Glomerular endothelial cell (primary cell): ENCODE results near the gene DIO1. TPM values are rescaled to one million over a fixed set of nuclear protein-coding genes. Genes with fewer than 3 reads are reported as not detected.

Experiments
- total RNA-seq: library from RNA; depleted of rRNA; stranded (reverse); fragments of >200 nt; gene quantifications from 2 replicates; pipeline ENCODE4 v1.2.3, GENCODE V29; 2015

The DIO1 gene
- total RNA-seq, 1 donor from 2014 or later = not detected

Other genes starting within 250 kb of the DIO1 start
- gene GLIS1, start 155.0 kb upstream of the DIO1 start, total RNA-seq = 0.82 and 1.6 TPM in 2 replicates
- gene NDC1, start 55.9 kb upstream of the DIO1 start, total RNA-seq = 10.7 and 15.6 TPM in 2 replicates
- 27.8 and 29.3 TPM in 2 replicates for gene YIPF1, start 4.4 kb upstream of the DIO1 start, total RNA-seq
- 11.0 and 19.1 TPM in 2 replicates for gene IFT25, start 51.5 kb downstream of the DIO1 start, total RNA-seq
- 23.1 and 32.0 TPM in 2 replicates for gene LRRC42, start 52.2 kb downstream of the DIO1 start, total RNA-seq
- gene LDLRAD1, start 124.0 kb downstream of the DIO1 start, total RNA-seq = not detected in 2 replicates
- 185 and 238 TPM in 2 replicates for gene TMEM59, start 159.0 kb downstream of the DIO1 start, total RNA-seq
- gene TCEANC2, start 159.4 kb downstream of the DIO1 start, total RNA-seq = 3.1 and 3.7 TPM in 2 replicates